ENCODE measurements around the gene FGF19. TPM values are rescaled to one million over a fixed set of nuclear protein-coding genes. Genes with fewer than 3 reads are reported as not detected.

FGF19 gene
- total RNA-seq, 2 donors from 2014 or later = 0.37 to 0.40 TPM

DNA sequence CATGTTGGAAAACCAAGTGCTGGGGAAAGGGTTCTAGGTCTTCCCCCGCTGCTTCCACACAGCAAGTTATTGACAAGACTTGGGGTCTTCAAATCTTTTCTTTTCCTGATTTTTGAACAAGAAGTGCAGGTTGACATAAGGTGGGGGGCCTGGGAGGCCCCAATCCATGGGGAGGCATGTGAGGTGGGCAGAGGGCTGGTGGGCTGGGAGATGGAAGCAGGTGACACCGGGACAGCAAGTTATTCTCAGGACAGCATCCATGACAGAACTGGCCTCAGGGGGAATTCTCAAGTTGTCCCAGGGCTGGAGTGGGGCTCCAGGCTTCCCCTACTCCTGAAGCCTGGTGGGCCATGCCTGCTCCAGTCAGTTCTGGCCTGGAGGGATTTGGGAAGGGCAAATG is 5.5 kb downstream of the FGF19 start:
- WGBS, 2 experiments (ENCODE audit: insufficient coverage in 1 of 2, insufficient read length in 1 of 2) = 90 to 100% methylated on average over 1 to 2 of the region's 2 CpGs
- no peak overlapping the region for H3K9ac ChIP-seq (ENCODE audit: extremely low read depth, low read length, poor library complexity, severe bottlenecking)
- no peak overlapping the region for H3K4me3 ChIP-seq (ENCODE audit: low read length)
- H3K27me3 ChIP-seq (ENCODE audit: control insufficient read depth, insufficient read depth, low read length, poor library complexity, severe bottlenecking) = peaks cover 19% of the 10 kb centered on the region
- no peaks in the 10 kb centered on the region for H3K9me3 Mint-ChIP-seq
- peaks cover 12% of the 10 kb centered on the region for H3K4me1 Mint-ChIP-seq
- TF ChIP-seq, protein P1, sequence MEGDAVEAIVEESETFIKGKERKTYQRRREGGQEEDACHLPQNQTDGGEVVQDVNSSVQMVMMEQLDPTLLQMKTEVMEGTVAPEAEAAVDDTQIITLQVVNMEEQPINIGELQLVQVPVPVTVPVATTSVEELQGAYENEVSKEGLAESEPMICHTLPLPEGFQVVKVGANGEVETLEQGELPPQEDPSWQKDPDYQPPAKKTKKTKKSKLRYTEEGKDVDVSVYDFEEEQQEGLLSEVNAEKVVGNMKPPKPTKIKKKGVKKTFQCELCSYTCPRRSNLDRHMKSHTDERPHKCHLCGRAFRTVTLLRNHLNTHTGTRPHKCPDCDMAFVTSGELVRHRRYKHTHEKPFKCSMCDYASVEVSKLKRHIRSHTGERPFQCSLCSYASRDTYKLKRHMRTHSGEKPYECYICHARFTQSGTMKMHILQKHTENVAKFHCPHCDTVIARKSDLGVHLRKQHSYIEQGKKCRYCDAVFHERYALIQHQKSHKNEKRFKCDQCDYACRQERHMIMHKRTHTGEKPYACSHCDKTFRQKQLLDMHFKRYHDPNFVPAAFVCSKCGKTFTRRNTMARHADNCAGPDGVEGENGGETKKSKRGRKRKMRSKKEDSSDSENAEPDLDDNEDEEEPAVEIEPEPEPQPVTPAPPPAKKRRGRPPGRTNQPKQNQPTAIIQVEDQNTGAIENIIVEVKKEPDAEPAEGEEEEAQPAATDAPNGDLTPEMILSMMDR (conservative IDR thresholded peaks at IDR 0.05) = no peak
- no peak overlapping the region for H3K4me3 Mint-ChIP-seq
- no peak overlapping the region for H3K27ac Mint-ChIP-seq
- no peaks in the 10 kb centered on the region for H3K36me3 ChIP-seq (ENCODE audit: control insufficient read depth, insufficient read depth, low read length)
- H3K4me1 ChIP-seq (ENCODE audit: control insufficient read depth, insufficient read depth, low read length) = peaks cover 6% of the 10 kb centered on the region
- no peak overlapping the region for H3K27ac ChIP-seq (ENCODE audit: low read depth, low read length)
- peaks cover 14% of the 10 kb centered on the region for H3K27me3 Mint-ChIP-seq (ENCODE audit: insufficient read depth)
- no peaks in the 10 kb centered on the region for H3K36me3 Mint-ChIP-seq (ENCODE audit: low read depth)
- H3K9me3 ChIP-seq (ENCODE audit: control insufficient read depth, low read length) = no peaks in the 10 kb centered on the region
- no peak for DNase-seq

DNA sequence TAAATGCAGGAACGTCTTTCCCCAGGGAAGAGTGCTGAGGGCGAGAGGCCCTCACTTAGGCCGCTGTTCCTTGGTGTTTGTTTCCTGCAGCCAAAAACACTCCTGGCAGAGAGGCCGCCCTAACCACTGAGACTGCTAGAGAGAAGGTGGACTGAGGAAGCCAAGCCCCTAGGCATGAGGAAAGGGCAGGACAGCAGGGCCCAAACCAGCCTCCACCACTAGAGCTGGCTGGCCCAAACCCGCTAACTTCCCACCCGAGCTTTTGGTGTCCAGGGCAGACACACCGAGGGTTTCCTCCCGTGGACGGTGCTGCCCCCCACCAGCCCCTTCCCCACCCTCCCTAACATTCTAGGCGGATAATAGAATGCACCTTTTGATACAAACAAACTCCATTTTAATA is 6.0 kb downstream of the FGF19 start:
- WGBS, 2 experiments (ENCODE audit: insufficient coverage in 1 of 2, insufficient read length in 1 of 2) = 87 to 93% methylated on average over 3 to 10 of the region's 10 CpGs
- no peak overlapping the region for H3K4me3 ChIP-seq (ENCODE audit: low read length)
- H3K9me3 ChIP-seq (ENCODE audit: control insufficient read depth, low read length) = no peaks in the 10 kb centered on the region
- no peak for DNase-seq
- H3K9me3 Mint-ChIP-seq = no peaks in the 10 kb centered on the region
- no peak overlapping the region for H3K9ac ChIP-seq (ENCODE audit: extremely low read depth, low read length, poor library complexity, severe bottlenecking)
- H3K27ac Mint-ChIP-seq = no peak overlapping the region
- H3K4me3 Mint-ChIP-seq = no peak overlapping the region
- no peaks in the 10 kb centered on the region for H3K36me3 Mint-ChIP-seq (ENCODE audit: low read depth)
- H3K27me3 Mint-ChIP-seq (ENCODE audit: insufficient read depth) = peaks cover 9% of the 10 kb centered on the region
- H3K4me1 ChIP-seq (ENCODE audit: control insufficient read depth, insufficient read depth, low read length) = peaks cover 6% of the 10 kb centered on the region
- TF ChIP-seq, protein P1 (conservative IDR thresholded peaks at IDR 0.05) = no peak
- no peaks in the 10 kb centered on the region for H3K36me3 ChIP-seq (ENCODE audit: control insufficient read depth, insufficient read depth, low read length)
- no peak overlapping the region for H3K27ac ChIP-seq (ENCODE audit: low read depth, low read length)
- peaks cover 10% of the 10 kb centered on the region for H3K4me1 Mint-ChIP-seq
- H3K27me3 ChIP-seq (ENCODE audit: control insufficient read depth, insufficient read depth, low read length, poor library complexity, severe bottlenecking) = peaks cover 14% of the 10 kb centered on the region

DNA sequence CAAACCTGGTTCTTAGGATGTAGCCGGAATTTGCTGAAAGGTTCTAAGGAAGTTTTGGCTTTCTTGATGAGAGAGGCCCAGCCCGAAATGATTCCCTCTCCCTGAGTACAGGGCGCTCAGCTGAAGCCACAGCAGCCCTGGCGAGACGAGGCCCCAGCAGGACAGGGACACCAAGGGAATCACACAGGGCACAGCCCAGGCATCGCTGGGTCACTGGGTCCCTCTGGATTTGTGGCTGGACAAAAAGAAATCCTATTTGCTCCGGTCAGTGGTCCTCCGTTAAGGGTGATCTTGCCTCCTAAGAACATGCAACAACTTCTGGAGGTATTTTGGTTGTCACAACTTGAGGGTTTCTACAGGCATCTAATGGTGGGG is 6.4 kb downstream of the FGF19 start:
- Mint-ChIP-seq H3K27me3 (ENCODE audit: insufficient read depth) (peaks cover 5% of the 10 kb centered on the region), H3K4me1 (peaks cover 10% of the 10 kb centered on the region), H3K4me3 (no peak overlapping the region), H3K9me3 (peaks cover under 1% of the 10 kb centered on the region), H3K36me3 (ENCODE audit: low read depth) (no peaks in the 10 kb centered on the region), H3K27ac (no peak overlapping the region)
- no peak overlapping the region for H3K27ac ChIP-seq (ENCODE audit: low read depth, low read length)
- 90 to 95% methylated on average over 6 to 8 of the region's 8 CpGs for WGBS, 2 experiments (ENCODE audit: insufficient coverage in 1 of 2, insufficient read length in 1 of 2)
- H3K9ac ChIP-seq (ENCODE audit: extremely low read depth, low read length, poor library complexity, severe bottlenecking) = no peak overlapping the region
- no peak overlapping the region for H3K4me3 ChIP-seq (ENCODE audit: low read length)
- no peaks in the 10 kb centered on the region for H3K9me3 ChIP-seq (ENCODE audit: control insufficient read depth, low read length)
- H3K27me3 ChIP-seq (ENCODE audit: control insufficient read depth, insufficient read depth, low read length, poor library complexity, severe bottlenecking) = peaks cover 10% of the 10 kb centered on the region
- peaks cover 6% of the 10 kb centered on the region for H3K4me1 ChIP-seq (ENCODE audit: control insufficient read depth, insufficient read depth, low read length)
- TF ChIP-seq, protein P1 (conservative IDR thresholded peaks at IDR 0.05) = no peak
- DNase-seq = no peak
- no peaks in the 10 kb centered on the region for H3K36me3 ChIP-seq (ENCODE audit: control insufficient read depth, insufficient read depth, low read length)

Measured in endodermal cell (in vitro differentiated cells).